GM18519 (cell line): Measurements from ENCODE around the gene C5orf34.
A peak's percentile ranks its signal among the peaks of the same experiment; 100 is the strongest.
"Not testable (repeated sequence)": the region's sequence is repeated elsewhere in the genome, so short reads cannot be mapped to it uniquely, and the experiment has no call there.

Source experiments
- ATAC-seq: cut with Tn5 transposase; IDR thresholded peaks from one replicate; pipeline ENCODE4 v1.9.1; 2021; ENCODE audit warnings: mild to moderate bottlenecking, moderate library complexity; ENCODE audit not compliant: unreplicated experiment, low FRiP score

C5orf34 gene, protein sequence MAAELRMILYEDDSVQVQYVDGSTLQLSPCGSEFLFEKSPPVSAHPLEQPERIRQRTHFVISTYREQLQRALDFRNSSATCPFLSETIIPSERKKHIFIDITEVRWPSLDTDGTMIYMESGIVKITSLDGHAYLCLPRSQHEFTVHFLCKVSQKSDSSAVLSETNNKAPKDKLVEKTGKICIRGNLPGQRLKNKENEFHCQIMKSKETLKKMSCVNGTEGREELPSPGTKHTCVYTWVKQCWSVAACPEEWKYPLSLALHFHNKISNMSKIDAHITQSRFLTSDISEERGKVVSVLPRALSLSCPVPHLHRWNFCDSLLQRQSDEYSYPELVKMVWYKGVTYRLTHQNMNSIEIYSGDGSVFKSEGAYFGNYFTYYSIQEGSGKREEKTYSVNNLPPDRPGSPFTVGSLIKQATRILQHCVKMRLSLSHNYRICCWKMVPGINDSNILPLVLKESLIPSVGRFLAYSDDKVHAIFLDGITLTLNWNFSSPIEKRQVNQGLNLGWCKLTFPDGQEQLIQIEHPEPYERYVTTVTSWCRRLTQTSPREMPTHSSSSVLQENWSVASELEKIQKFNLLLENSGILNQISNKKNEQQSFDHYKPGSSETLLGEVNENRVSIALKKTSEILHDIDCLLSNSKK

DNA sequence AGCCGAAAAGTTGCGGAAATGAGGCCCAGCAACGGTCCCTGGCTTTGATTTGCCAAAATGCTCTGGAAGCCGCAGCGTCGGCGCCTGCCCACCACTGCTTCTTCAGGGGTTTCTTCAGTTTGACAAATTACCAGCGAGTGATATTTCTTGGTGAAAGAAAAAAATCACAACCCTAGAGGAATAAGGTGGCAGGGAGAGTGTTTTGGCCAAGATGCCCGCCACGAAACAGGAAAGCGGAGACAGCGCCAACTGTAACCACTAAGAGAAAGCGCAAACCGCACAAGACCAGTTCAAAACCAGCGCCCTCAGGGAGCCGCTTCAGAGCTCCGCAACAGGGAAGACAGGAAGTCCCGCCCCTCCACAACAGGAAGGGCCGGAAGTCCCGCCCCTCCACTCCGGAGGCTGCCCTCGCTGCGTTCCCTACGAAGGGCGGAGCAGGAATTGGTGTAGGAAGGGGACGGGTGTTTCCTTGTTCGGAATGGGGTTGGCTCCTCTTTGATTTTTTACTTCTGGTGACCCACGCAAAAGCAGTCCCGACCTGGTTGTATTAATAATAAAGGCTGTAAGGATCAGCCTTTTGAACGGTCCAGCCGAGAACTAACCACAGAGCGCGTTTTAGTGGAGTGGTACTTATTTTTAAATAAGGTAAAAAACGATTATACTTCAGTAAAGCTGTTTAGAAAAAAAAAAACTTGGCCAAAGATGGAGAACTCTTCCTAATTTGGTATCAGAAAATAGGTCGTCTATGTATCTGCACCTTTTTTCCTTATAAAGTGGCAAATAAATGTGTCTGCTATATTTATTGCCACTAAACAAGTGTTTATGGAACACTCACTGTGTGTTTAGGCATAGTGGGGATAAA is at the start of gene C5orf34:
Gene C5orf34 (minus strand): TSS at position 333 of the 862 bp plus-strand sequence. CDS start 5,809 bp downstream, outside the sequence.
- peak; percentile 98 for ATAC-seq

DNA sequence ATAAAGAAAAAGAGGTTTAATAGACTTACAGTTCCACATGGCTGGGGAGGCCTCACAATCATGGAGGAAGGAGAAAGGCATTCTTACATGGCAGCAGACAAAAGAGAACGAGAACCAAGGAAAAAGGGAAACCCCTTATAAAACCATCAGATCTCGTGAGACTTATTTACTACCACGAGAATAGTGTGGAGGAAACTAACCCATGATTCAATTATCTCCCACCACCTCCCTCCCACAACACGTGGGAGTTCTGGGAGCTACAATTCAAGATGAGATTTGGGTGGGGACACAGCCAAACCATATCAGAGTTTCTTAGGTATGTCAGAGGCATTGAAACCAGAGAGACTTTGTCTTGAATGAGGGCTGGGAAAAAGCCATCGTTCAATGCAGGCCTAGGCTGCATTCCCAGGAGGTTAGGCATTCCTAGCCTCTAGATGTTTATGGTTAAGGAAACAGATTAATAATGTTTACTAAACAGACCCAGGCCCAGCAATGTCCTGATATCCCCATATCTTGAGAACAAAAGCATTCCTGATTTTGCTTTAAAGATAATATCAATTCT is 49.4 kb upstream of the C5orf34 start:
- no peak for ATAC-seq

DNA sequence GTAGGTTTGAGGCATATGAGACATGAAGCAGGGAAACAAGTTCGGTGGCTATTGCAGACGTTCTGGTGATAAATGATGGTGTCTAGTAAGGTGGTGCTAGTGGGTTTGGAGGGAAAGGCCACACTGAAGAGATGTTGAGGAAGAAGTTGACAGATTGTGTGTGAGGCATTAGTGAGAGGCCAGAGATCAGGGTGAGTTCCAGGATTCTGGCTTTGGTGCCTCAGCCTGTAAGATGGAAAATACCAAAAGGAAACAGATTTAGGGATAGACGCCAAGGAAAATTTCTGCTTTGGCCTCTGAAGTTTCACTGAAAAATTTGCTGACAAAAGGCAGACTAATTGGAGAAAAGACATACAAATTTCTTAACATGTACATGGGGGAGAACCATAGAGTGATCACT is 48.4 kb upstream of the C5orf34 start:
- ATAC-seq: no peak

DNA sequence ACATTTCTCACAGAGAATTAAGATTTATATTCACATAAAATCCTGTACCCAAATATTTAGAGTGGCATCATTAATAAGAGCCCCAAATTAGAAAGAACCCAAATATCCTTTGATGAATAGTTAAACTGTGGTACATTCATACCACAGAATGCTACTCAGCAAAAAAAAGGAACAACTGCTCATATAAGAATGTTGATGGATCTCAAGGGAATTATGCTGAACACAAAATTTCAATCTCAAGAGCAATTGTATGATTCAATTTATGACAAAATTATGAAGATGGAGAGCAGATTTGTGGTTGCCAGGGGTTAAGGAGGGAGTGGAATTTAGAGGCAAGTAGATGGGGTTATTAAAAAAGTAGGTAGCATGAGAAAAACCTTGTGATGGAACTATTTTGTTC is 46.4 kb upstream of the C5orf34 start:
- ATAC-seq: no peak

GRCh38 chr5:43560128-43560527 is 45.2 kb upstream of the C5orf34 start:
- ATAC-seq: no peak

GRCh38 chr5:43556857-43557542 is 42.1 kb upstream of the C5orf34 start, which contains the start of gene PAIP1:
TSS of gene PAIP1 (minus strand) at chr5:43557077. CDS start at chr5:43556846, 231 bp downstream.
- peak; percentile 84 for ATAC-seq

DNA sequence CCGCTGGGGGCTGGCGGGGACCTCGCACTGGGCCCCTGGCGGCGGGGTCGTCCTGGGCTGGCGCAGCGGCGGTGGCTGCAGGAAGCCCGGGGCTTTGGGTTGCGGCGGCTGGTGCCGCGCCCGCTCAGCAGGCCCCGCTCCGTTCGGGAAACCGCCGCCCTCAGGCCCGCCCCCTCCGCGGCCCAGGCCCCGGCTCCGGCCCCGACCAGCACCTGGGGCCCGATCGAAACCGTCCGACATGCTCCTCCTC is 41.6 kb upstream of the C5orf34 start:
- not testable (repeated sequence) for ATAC-seq

DNA sequence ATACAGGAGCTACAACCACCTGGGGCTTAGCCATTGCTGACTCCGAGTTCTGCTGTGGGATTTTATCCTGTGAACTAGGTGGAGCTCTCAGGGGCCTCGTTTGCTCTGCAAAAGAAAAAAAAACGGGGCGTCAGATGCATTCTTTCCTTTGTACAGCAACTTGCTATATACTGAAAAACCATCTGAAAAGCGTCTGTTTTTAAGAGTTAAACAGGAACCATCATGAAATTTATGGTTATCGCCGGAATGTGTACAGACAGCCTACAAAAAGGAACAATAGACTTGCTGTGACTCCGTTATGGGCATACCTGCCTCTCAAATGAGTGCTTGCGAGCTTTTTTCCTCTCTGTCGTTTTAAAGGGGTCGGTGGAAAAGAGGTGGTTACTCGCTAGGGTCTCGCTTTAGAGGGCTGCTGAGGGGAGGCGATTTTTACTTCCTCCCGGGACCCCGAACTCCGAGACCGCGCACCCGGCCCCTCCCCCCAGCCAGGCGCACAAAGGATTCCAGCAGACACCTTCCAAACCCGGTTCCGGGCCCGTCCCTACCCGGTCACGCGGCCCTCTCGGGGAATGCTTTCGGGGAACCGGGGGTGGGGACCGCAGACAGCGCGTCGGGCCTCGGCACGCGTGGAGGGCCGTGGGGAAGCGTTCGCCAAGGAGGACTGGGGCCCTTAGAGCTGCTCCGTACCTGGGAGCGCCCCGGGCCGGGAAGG is 41.1 kb upstream of the C5orf34 start:
- no peak for ATAC-seq

DNA sequence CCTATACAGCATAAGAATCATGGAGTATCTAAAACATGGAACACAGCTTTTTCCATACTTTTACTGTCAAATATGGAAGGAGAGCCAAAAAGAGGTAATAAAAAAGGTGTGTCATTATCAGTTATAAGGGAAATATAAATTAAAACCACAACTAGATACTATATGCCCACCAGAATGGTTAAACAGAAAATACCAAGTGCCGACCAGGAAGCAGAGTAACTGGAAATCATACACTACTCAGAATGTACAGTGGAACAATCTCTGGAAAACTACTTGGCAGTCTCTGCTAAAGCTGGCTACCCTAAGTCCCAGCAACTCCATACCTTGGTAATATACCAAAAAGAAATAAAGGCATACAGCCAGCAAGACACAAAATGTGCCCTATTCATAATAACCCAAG is 39.5 kb upstream of the C5orf34 start:
- no peak for ATAC-seq

DNA sequence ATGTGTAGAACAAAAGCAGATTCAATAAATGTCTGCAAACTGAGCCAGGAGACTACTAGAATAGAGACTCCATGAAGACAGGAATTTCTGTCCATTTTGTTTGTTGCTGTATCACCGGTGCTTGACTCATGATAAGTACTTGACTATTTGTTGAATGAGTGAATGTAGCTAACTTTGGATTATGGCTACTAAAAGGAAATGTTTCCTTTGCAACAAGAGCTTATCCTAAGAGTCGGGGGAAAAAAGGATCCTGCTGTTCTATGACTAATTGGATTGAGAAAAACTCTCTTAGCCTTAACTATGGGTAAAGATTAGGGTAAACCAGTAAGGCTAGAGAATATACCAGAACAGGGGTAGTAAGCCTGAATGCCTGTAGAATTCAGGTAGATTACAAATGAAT is 38.4 kb upstream of the C5orf34 start:
- ATAC-seq: no peak

DNA sequence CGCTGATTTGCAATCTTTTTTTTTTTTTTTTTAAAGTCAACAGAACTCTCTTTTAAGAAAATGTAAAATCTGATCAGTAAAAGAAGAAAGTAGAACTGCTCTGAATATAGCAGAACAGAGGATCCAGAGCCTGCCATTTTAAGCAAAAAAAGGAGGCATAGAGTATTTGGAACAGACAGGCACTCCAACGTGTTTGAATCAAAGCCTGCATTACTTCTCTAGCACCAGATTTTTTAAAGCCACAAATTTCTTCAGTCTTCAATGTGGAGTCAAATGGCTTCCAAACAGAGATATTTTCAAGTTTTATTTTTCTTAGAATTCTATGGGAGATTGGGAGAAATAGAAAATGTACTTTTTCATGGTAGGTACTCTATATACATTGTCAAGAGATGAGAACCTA is 36.8 kb upstream of the C5orf34 start:
- ATAC-seq: no peak

DNA sequence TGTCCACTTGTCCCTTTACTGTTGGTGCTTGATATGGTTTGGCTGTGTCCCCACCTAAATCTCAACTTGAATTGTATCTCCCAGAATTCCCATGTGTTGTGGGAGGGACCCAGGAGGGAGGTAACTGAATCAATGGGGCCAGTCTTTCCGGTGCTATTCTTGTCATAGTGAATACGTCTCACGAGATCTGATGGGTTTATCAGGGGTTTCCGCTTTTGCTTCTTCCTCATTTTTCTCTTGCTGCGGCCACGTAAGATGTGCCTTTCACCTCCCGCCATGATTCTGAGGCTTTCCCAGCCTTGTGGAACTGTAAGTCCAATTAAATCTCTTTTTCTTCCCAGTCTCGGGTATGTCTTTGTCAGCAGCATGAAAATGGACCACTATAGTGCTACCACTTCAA is 34.3 kb upstream of the C5orf34 start:
- not testable (repeated sequence) for ATAC-seq

GRCh38 chr5:43548358-43548757 is 33.4 kb upstream of the C5orf34 start:
- no peak for ATAC-seq

DNA sequence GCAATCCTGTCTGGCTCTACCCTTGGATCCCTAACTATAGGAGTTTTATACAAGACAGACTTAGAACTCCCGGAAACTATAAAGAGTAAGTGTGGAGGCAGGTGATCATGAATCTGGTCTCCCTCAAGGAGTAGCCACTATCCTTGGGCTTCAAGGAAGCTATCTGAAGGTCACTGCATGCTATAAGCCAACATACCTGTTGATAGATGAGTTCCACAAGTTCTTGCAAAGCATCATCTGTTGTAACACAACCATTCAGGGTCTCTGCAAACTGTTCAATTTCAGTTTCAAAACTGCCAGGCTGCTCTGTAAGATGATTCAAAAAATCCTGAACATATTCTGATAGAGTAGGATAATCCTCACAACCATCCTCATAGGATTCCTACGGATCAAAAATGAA is 32.6 kb upstream of the C5orf34 start:
- no peak for ATAC-seq

DNA sequence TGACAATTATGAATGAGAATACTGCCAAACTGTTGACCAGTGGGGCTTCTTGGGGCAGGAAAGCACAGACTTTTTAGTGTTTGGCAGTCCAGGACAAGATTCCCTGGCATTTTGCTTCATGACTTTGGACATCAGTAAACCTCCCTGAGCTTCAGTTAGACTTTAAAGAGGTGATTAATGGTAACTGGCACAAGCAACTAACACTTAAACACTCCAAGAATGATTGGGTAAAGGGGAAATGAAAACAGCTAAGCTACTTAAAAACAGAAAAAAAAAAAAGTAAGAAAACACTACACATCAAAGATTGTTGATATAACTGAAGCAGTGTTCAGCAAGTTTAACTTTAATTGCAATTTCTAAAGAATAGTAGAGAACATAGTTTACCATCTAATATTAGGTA is 28.5 kb upstream of the C5orf34 start:
- no peak for ATAC-seq

GRCh38 chr5:43540746-43541145 is 25.8 kb upstream of the C5orf34 start:
- no peak for ATAC-seq

- ATAC-seq: no peak
Observed at GRCh38 chr5:43536972-43537371, 22.0 kb upstream of the C5orf34 start.

DNA sequence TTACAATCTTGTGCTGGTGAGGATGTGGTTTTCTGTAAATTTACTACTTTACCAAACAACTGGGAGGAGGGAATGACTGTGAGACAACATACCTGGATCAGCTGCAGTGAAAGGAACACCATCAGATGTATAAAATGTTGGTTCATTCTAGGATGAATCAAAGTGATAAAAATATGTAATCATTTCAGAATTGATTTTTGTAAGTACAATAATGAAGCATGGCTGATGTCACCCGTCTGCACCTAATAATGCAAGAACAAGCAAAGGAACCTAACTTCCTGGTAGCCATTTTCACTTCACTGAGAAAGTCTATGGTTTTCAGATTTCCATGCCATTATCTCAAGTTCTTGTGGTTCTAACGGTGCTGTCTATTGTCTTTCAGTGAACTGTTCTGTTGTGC is 18.7 kb upstream of the C5orf34 start:
- no peak for ATAC-seq

- no peak for ATAC-seq
Observed at GRCh38 chr5:43530648-43531047, 15.7 kb upstream of the C5orf34 start.

DNA sequence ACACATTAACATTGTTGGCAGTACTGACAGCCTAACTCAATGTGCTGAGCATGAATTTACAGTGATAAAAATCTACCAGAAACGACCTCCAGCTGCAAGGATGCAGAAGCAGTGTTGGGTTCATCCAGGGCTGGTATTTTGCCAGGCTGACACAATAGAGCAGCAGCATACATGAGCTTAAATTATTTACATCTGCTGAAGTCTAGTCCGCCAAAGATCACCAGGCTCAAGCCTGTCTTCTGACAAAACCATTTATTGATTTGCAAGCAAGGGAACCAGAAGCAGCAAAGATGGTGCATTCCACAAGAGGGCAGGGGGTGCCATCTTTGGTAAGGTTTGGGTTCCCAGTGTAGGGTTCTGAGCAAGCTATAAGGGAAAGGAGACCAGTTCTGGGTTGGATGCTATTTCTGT is 8.7 kb upstream of the C5orf34 start:
- no peak for ATAC-seq
